ENCODE measurements around the gene RNF2. TPM values are rescaled to one million over a fixed set of nuclear protein-coding genes. Genes with fewer than 3 reads are reported as not detected.

The RNF2 gene
- total RNA-seq, 1 experiment from 2014 or later: 75.3 TPM

DNA sequence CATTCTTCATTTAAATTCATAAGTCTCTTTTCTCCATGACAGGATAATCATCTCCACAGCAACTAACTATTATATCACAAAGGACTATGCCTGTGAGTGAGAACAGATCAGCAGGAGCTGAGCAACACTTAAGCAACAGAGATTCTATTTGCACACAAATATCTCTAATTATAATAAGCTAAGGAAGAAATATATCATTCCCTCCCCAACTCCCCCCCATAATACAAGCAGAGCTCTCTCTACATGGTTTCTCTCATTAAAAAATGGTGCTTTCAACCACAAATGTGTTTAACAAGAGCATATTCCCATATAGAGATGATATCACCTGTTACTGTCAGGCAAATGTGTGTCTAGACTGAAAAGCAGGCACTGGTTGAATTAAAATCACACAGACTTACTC lies 36.5 kb upstream of the RNF2 start:
- Histone ChIP-seq H3T11ph (ENCODE audit: low read length) (no peak overlapping the region), H3K14ac (ENCODE audit: insufficient read depth, low read length) (no peak overlapping the region), H4K8ac (replicated peaks; ENCODE audit: insufficient read length, low read depth, low read length) (no peak overlapping the region), H2BK12ac (ENCODE audit: insufficient read length, low read depth, low read length) (no peak overlapping the region), H3K56ac (ENCODE audit: insufficient read length, low read depth, low read length) (no peak overlapping the region), H3K9me3 (ENCODE audit: control insufficient read depth, low read depth, low read length) (no peaks in the 10 kb centered on the region), H4K5ac (ENCODE audit: insufficient read length, low read depth, low read length) (no peak overlapping the region), H3K79me2 (ENCODE audit: insufficient read depth, low read length) (no peaks in the 10 kb centered on the region), H3K4me2 (ENCODE audit: insufficient read depth, insufficient read length, low read length) (no peak overlapping the region), H2BK15ac (ENCODE audit: low read depth, low read length) (no peak overlapping the region), H3K23me2 (ENCODE audit: insufficient read length, low read depth, low read length, poor library complexity, severe bottlenecking) (no peaks in the 10 kb centered on the region), H2AK5ac (ENCODE audit: insufficient read length, low read length) (no peak overlapping the region), H3K18ac (ENCODE audit: insufficient read length, low read depth, low read length) (no peak overlapping the region), H2AFZ (ENCODE audit: low read length) (no peak overlapping the region), H4K91ac (ENCODE audit: insufficient read length, low read depth, low read length) (no peak overlapping the region), H4K20me1 (ENCODE audit: control insufficient read depth, insufficient read depth, insufficient read length) (no peaks in the 10 kb centered on the region), H2BK20ac (ENCODE audit: low read depth, low read length, poor library complexity, severe bottlenecking) (no peak overlapping the region), H3K27me3 (ENCODE audit: insufficient read depth, low read length) (no peaks in the 10 kb centered on the region), H3K23ac (ENCODE audit: insufficient read length, low read depth, low read length) (no peak overlapping the region), H3K27ac (ENCODE audit: insufficient read length, low read depth, low read length) (no peak overlapping the region), H2BK120ac (ENCODE audit: low read depth, low read length, poor library complexity, severe bottlenecking) (no peak overlapping the region), H3K79me1 (ENCODE audit: insufficient read depth, low read depth, low read length, poor library complexity, severe bottlenecking) (no peaks in the 10 kb centered on the region), H3K4me1 (ENCODE audit: insufficient read depth, low read length) (no peaks in the 10 kb centered on the region), H3K4ac (ENCODE audit: low read depth, low read length) (no peak overlapping the region), H3K9ac (ENCODE audit: extremely low read depth, insufficient read length, low read length) (no peak overlapping the region), H2BK5ac (ENCODE audit: insufficient read length, low read length) (no peak overlapping the region)
- no peaks in the 10 kb centered on the region for H3K4me1 Mint-ChIP-seq
- no peak for DNase-seq
- no peak overlapping the region for H3K4me3 Mint-ChIP-seq
- no peaks in the 10 kb centered on the region for H3K36me3 Mint-ChIP-seq (ENCODE audit: insufficient read depth in 1 of 3, low read depth in 3 of 3)
- no peak overlapping the region for H3K27ac Mint-ChIP-seq
- TF ChIP-seq, protein P1, sequence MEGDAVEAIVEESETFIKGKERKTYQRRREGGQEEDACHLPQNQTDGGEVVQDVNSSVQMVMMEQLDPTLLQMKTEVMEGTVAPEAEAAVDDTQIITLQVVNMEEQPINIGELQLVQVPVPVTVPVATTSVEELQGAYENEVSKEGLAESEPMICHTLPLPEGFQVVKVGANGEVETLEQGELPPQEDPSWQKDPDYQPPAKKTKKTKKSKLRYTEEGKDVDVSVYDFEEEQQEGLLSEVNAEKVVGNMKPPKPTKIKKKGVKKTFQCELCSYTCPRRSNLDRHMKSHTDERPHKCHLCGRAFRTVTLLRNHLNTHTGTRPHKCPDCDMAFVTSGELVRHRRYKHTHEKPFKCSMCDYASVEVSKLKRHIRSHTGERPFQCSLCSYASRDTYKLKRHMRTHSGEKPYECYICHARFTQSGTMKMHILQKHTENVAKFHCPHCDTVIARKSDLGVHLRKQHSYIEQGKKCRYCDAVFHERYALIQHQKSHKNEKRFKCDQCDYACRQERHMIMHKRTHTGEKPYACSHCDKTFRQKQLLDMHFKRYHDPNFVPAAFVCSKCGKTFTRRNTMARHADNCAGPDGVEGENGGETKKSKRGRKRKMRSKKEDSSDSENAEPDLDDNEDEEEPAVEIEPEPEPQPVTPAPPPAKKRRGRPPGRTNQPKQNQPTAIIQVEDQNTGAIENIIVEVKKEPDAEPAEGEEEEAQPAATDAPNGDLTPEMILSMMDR (conservative IDR thresholded peaks at IDR 0.05): no peak
- H3K27me3 Mint-ChIP-seq (ENCODE audit: low read depth): no peaks in the 10 kb centered on the region; the same call in 1 of the 2 replicates
- H3K9me3 Mint-ChIP-seq: no peaks in the 10 kb centered on the region
